ENCODE data around the gene USP10.
"Not testable (repeated sequence)": the region's sequence is repeated elsewhere in the genome, so short reads cannot be mapped to it uniquely, and the experiment has no call there.

The USP10 gene

DNA sequence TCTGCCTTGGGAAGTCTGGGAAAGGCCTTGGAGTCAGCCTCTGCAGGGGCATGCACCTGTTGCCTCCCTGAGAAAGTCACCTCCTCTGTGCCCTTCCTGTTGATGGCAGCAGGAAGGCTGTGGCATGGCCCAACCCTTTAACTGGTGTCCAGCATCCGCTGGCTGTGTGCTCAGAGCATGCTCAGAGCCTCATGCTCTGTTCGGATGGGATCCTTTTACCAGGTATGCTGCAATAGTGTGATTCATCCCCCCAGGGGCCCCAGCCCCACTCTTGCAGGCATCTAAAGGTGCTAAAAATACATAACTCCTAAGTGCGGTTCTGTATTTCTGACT is 26.6 kb upstream of the USP10 start:
- no peak for DNase-seq (ENCODE audit: low spot score)

- DNase-seq (ENCODE audit: low spot score), result no peak
Observed at GRCh38 chr16:84673561-84673960, 26.2 kb upstream of the USP10 start.

GRCh38 chr16:84675423-84675822 is 24.4 kb upstream of the USP10 start:
- no peak for DNase-seq (ENCODE audit: low spot score)

GRCh38 chr16:84675884-84676283 is 23.9 kb upstream of the USP10 start:
- DNase-seq (ENCODE audit: low spot score), result no peak

DNA sequence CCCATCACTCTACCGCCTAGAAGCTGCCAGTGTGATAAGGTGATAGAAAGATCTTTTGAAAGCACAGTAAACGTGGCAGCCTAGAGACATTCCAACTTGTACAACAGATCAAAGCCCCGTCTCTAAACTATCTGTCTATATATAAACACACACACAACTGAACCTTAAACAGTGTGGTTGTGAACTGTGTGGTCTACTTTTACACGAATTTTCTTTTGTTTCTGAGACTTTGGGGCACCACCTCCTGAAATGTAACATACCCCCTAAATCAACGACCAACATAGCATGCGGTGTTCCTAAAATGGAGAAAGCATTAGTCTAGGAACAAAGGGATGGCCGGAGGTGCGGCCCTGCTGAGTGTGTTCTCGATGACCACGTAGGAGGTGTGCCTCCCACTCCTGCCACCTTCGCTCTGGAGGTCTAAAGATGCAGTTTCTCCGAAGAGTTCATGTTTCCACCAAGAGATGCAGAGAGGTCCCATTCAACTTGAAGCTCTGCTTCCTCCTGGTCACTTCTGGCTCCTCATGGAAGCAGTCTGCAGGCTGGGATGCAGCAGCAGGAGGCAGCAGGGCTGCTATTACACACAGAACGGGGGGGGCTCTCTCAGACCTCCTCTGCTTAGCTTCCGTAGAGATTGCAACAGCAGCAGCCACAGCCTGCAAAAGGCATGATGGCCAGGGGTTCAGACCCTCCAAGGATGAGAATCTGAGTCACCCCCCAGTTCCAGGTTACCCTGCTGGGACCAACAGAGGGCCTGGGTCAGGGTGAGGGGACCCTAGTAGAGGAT is 22.6 kb upstream of the USP10 start:
- DNase-seq (ENCODE audit: low spot score), result no peak

GRCh38 chr16:84677849-84678248 is 22.0 kb upstream of the USP10 start:
- no peak for DNase-seq (ENCODE audit: low spot score)

DNA sequence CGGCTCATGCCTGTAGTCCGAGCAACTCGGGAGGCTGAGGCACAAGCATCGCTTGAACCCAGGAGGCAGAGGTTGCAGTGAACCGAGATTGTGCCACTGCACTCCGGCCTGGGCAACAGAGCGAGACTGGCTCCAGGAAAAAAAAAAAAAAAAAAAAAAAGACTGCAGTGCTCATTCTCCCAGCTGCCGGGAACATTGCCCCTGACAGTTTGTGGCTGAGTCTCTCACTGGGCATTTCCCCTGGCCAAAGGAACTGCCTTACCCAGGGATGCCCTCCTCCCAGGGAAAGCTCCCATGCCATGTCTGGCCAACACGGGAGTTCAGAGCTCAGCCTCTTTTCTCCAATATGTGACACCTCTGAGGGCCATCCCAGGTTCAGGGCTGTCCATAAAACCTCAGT is 21.3 kb upstream of the USP10 start:
- DNase-seq (ENCODE audit: low spot score), result no peak

DNA sequence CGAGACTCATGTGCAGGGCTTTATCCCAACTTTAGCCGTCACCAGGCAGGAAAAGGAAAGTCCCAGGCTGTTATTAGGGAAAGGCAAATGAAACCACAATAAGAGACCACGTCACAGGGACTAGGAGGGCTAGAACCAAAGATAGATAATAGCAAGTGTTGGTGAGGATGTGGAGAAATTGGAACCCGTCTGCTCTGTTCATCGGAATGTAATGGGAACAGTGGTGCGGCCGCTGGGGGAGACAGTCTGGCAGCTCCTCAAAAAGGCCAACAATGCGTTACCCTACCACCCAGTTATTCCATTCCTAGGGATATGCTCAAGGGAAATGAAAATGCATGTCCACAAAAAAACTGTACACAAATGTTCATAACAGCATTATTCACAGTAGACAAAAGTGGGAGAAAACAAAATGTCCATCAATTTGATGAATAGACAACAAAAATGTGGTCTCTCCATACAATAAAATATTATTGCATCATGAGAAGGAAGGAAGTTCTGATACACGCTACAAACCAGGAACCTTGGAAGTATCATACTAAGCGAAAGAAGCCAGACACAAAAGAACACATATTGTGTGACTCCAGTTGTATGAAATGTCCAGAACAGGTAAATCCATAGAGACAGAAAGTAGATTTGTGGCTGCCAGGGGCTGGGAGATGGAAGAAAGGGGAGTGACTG is 19.5 kb upstream of the USP10 start:
- DNase-seq (ENCODE audit: low spot score), result no peak

DNA sequence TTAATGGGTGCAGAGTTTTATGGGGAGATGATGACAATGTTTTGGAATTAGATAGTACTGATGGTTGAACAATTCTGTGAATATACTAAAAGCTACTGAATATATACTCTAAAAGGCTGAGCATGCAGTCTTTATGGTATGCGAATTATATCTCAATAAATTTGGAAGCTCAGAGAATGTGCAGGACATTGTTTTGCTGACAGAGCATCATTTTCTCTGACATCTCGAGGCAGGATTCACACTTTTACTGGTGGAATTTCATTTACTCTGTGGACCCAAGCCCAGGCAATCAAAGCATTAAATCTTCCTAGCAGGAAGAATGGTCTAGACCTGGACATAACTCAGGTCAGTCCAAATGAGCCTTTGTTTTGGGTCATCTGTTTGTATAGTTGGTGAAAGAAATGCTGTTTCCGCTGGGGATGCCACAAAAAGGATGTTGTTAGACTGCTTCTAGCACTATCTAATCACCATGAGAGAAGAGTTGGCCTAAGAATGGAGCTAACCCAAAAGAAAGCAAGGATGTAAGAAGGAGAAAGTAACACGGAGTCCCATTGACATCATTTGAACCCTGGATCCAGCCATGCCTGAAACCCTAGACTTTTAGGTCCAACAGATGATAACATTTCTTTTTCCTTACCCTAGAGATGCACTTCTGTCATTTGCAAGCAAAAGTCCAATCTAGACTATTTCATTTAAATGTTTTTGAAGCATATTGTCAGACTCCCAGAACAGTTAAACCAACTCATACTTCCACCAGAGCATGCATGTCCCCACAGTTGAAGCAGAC is 18.8 kb upstream of the USP10 start:
- no peak for DNase-seq (ENCODE audit: low spot score)

DNA sequence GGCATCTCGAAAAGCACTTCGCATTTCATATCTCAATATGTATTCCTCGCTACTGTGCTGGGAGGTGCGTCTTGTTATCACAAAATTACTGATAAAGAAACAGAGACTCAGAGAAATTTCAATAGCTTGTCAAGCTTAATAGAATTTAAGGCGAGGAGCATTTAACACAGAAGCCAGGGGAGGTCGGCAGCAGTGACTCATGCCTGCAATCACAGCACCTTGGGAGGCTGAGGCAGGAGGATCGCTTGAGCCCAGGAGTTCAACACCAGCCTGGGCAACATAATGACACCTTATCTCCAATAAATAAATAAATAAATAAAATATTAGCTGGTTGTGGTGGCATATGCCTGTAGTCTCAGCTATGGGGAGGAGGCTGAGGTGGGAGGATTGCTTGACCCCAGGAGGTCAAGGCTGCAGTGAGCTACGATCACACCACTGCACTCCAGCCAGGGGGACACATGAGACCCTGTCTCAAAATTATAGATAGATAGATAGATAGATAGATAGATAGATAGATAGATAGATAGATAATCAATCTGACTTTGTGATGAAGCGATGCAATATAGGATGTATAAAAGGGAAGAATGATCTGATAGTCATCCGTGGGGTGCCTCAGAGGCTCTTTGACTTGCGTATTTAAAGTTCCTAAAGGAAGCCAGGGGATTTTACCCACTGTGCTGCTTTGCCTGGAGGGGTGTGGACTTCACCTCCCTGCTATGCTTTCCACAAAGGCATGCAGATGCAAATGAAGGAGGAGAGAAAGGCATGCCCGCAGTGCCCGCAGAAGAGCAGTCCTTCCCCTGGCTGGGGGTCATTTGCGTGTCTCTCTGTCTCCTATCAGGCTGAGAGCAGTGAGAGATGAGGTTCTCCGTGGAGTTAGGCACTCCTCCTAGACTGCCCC is 15.9 kb upstream of the USP10 start:
- DNase-seq (ENCODE audit: low spot score), result no peak

GRCh38 chr16:84684592-84684965 is 15.2 kb upstream of the USP10 start:
- DNase-seq (ENCODE audit: low spot score), result no peak

- no peak for DNase-seq (ENCODE audit: low spot score)
Observed at GRCh38 chr16:84685210-84685609, 14.6 kb upstream of the USP10 start.

DNA sequence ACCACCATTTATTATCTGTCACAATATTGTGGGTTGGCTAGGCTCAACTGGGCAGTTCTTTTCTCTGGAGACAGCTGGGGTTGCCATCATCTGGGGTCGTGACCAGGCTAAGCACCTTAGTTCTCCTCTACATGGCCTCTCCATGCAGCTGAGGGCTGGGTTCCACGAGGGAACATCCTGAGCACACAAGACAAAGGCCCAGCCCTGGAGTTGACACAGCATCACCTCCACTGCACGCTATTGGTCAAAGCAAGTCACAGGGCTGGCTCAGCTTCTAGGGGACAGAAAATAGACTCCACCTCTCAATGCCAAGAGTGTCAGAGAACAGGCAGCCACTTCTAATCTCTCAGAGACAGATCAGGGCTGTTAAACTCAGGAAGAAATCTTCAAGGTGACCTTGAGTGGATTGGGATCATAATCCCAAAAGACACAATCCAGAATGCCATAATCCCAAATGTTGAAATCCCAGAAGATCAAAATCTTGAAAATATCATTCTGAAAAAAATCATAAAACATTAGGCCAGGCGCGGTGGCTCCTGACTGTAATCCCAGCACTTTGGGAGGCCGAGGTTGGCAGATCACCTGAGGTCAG is 13.0 kb upstream of the USP10 start:
- no peak for DNase-seq (ENCODE audit: low spot score)

DNA sequence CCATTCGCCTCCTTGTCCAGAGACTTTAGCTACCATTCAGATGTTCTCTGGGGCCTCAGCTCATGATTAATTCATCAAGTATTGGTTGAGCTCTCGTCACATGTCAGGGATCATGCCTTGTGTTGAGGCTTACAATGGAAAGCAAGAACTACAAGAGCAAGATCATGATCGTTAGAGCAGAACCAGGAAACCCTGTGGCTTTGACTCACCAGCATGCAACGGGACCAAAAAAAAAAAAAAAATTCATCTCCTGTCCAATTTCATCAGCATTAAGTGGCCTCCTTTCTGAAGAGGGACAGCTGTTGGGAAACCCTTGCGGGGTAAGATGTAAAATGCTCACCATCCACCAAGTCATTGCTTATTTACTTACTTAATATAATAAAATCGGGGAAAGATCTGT is 12.1 kb upstream of the USP10 start:
- DNase-seq (ENCODE audit: low spot score), result no peak

GRCh38 chr16:84688163-84688562 is 11.6 kb upstream of the USP10 start:
- not testable (repeated sequence) for DNase-seq (ENCODE audit: low spot score)

GRCh38 chr16:84689111-84689510 is 10.7 kb upstream of the USP10 start:
- no peak for DNase-seq (ENCODE audit: low spot score)

- no peak for DNase-seq (ENCODE audit: low spot score)
Observed at GRCh38 chr16:84690088-84690819, 9.5 kb upstream of the USP10 start.

GRCh38 chr16:84692451-84693214 is 7.2 kb upstream of the USP10 start:
- DNase-seq (ENCODE audit: low spot score), result no peak

DNA sequence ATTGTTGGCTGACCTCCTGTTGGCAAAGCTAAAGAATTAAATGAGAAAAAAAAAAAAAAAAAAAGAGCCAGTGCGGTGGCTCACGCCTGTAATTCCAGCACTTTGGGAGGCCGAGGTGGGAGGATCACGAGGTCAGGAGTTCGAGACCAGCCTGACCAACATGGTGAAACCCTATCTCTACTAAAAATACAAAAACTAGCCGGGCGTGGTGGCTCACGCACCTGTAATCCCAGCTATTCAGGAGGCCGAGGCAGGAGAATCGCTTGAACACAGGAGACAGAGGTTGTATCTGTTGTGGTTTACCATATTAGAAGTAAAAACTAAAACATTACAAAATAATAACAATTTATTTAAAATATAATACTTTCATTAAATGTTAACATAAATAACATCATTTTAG is 5.9 kb upstream of the USP10 start:
- not testable (repeated sequence) for DNase-seq (ENCODE audit: low spot score)

DNA sequence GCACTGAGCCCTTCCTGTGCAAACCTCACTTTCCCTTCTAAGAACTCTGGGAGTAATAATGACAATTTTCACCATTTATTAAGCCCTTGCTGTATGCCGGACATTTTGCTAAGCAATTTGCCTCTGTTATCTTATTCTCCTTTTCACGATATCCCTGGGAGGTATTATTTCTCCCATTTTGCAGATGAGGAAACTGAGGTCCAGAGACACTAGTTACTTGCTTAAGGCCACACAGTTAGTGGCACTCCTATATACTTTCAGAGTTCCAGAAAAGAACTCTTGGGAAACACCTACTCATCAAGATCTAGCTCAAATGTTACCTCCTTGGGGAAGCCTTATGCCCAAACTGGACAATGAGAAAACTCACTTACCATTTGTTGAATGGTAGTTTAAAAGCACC is 4.8 kb upstream of the USP10 start:
- no peak for DNase-seq (ENCODE audit: low spot score)

All from hematopoietic multipotent progenitor cell treated with erythropoietin and hydrocortisone succinate and interleukin-3 and kit ligand, for 15 days (in vitro differentiated cells).